Measurements from ENCODE around the gene KIAA1586.

Gene KIAA1586

GRCh38 chr6:57094689-57095088 lies 48.2 kb downstream of the KIAA1586 start:
- no peak for DNase-seq (ENCODE audit: low spot score)
- Mint-ChIP-seq H3K27me3 (ENCODE audit: low read depth) (no peaks in the 10 kb centered on the region), H3K36me3 (ENCODE audit: low read depth) (peaks cover 46% of the 10 kb centered on the region), H3K4me3 (no peak overlapping the region), H3K27ac (no peak overlapping the region), H3K9me3 (no peaks in the 10 kb centered on the region), H3K4me1 (ENCODE audit: low read depth) (peaks cover 33% of the 10 kb centered on the region)

DNA sequence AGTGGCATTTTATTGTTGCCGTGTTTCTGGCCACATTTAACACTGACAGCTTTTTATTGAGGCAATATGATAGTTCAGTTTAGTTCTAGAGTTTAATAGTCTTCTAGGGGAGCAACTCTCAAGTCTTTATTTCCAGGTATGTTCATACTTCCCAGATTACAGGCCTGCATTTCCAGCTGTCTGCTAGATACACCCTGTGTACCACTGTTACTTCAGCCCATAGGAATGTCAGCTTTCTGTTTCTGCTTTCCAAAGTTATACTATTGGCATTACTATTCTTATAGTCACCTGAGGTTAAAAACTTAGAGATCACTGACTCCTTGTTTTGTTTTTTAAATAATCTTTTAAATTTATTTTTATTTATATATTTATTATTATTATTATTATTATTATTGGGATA lies 51.1 kb downstream of the KIAA1586 start:
- Mint-ChIP-seq H3K9me3 (no peaks in the 10 kb centered on the region), H3K27ac (no peak overlapping the region), H3K36me3 (ENCODE audit: low read depth) (peaks cover 61% of the 10 kb centered on the region), H3K27me3 (ENCODE audit: low read depth) (no peaks in the 10 kb centered on the region), H3K4me1 (ENCODE audit: low read depth) (peaks cover 20% of the 10 kb centered on the region), H3K4me3 (no peak overlapping the region)
- no peak for DNase-seq (ENCODE audit: low spot score)

- H3K4me3 Mint-ChIP-seq, result no peak overlapping the region
- H3K4me1 Mint-ChIP-seq (ENCODE audit: low read depth), result peaks cover 9% of the 10 kb centered on the region
These were observed 56.5 kb downstream of the KIAA1586 start for GRCh38 chr6:57102976-57103375.

DNA sequence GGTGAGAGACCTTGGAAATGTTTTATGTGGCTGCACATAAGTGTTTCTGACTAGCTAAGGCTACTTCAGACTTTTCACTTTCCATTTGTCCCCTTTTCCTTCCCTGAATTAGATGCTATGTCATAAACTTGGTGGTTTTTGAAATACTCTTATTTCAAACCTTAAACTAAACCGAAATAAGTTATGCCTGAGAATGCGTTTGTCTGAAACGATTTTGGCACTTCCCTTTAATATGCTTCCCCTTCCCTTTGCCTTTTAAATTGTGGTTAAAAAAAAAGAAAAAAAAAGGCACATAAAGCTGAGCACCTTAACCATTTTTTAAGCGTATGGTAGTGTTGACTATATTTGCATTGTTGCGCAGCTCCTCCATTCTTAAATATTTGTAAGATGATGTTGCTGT lies 57.8 kb downstream of the KIAA1586 start:
- Mint-ChIP-seq H3K4me1 (ENCODE audit: low read depth) (peaks cover 12% of the 10 kb centered on the region), H3K27me3 (ENCODE audit: low read depth) (no peaks in the 10 kb centered on the region), H3K9me3 (no peaks in the 10 kb centered on the region), H3K27ac (no peak overlapping the region), H3K4me3 (no peak overlapping the region), H3K36me3 (ENCODE audit: low read depth) (peaks cover 66% of the 10 kb centered on the region)
- no peak for DNase-seq (ENCODE audit: low spot score)

More at GRCh38 chr6:57102976-57103375, 56.5 kb downstream of the KIAA1586 start:
- H3K27me3 Mint-ChIP-seq (ENCODE audit: low read depth), result no peaks in the 10 kb centered on the region
- peaks cover 69% of the 10 kb centered on the region for H3K36me3 Mint-ChIP-seq (ENCODE audit: low read depth)
- no peak overlapping the region for H3K27ac Mint-ChIP-seq
- H3K9me3 Mint-ChIP-seq, result no peaks in the 10 kb centered on the region
- no peak for DNase-seq (ENCODE audit: low spot score)
